ENCODE data around the gene MTCL1.

MTCL1 gene

GRCh38 chr18:8802017-8802672, 96.8 kb downstream of the MTCL1 start:
- Histone ChIP-seq H3K36me3 (ENCODE audit: insufficient read depth) (no peaks in the 10 kb centered on the region), H3K4me3 (IDR thresholded peaks at IDR 0.05; ENCODE audit: insufficient read depth, low read depth, low read length) (no peak overlapping the region), H3K27ac (no peak overlapping the region), H3K9ac (no peak overlapping the region), H3K4me2 (no peak overlapping the region), H3K4me1 (ENCODE audit: low read depth, poor library complexity, severe bottlenecking) (no peaks in the 10 kb centered on the region), H3K79me2 (ENCODE audit: insufficient read depth, low read depth) (no peaks in the 10 kb centered on the region), H2AFZ (ENCODE audit: low read depth) (no peak overlapping the region), H3K27me3 (ENCODE audit: insufficient read depth, low read depth) (no peaks in the 10 kb centered on the region), H4K20me1 (ENCODE audit: insufficient read depth) (no peaks in the 10 kb centered on the region)
- TF ChIP-seq, protein P1, sequence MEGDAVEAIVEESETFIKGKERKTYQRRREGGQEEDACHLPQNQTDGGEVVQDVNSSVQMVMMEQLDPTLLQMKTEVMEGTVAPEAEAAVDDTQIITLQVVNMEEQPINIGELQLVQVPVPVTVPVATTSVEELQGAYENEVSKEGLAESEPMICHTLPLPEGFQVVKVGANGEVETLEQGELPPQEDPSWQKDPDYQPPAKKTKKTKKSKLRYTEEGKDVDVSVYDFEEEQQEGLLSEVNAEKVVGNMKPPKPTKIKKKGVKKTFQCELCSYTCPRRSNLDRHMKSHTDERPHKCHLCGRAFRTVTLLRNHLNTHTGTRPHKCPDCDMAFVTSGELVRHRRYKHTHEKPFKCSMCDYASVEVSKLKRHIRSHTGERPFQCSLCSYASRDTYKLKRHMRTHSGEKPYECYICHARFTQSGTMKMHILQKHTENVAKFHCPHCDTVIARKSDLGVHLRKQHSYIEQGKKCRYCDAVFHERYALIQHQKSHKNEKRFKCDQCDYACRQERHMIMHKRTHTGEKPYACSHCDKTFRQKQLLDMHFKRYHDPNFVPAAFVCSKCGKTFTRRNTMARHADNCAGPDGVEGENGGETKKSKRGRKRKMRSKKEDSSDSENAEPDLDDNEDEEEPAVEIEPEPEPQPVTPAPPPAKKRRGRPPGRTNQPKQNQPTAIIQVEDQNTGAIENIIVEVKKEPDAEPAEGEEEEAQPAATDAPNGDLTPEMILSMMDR (conservative IDR thresholded peaks at IDR 0.05; ENCODE audit: low read depth, low read length) = no peak

- H3K4me1 ChIP-seq (ENCODE audit: low read depth, poor library complexity, severe bottlenecking) = no peaks in the 10 kb centered on the region
- TF ChIP-seq, protein P1 (conservative IDR thresholded peaks at IDR 0.05; ENCODE audit: low read depth, low read length) = no peak
- no peak overlapping the region for H2AFZ ChIP-seq (ENCODE audit: low read depth)
- H3K9ac ChIP-seq = no peak overlapping the region
- H4K20me1 ChIP-seq (ENCODE audit: insufficient read depth) = no peaks in the 10 kb centered on the region
- no peak overlapping the region for H3K4me2 ChIP-seq
- no peak overlapping the region for H3K4me3 ChIP-seq (IDR thresholded peaks at IDR 0.05; ENCODE audit: insufficient read depth, low read depth, low read length)
- H3K79me2 ChIP-seq (ENCODE audit: insufficient read depth, low read depth) = no peaks in the 10 kb centered on the region
- H3K27me3 ChIP-seq (ENCODE audit: insufficient read depth, low read depth) = no peaks in the 10 kb centered on the region
- H3K36me3 ChIP-seq (ENCODE audit: insufficient read depth) = no peaks in the 10 kb centered on the region
- no peak overlapping the region for H3K27ac ChIP-seq
Measured at GRCh38 chr18:8803063-8803795, 97.9 kb downstream of the MTCL1 start.

GRCh38 chr18:8803957-8804356, 98.6 kb downstream of the MTCL1 start:
- Histone ChIP-seq H3K27ac (no peak overlapping the region), H3K9ac (no peak overlapping the region), H3K27me3 (ENCODE audit: insufficient read depth, low read depth) (no peaks in the 10 kb centered on the region), H2AFZ (ENCODE audit: low read depth) (no peak overlapping the region), H3K4me3 (IDR thresholded peaks at IDR 0.05; ENCODE audit: insufficient read depth, low read depth, low read length) (no peak overlapping the region), H3K36me3 (ENCODE audit: insufficient read depth) (no peaks in the 10 kb centered on the region), H3K79me2 (ENCODE audit: insufficient read depth, low read depth) (no peaks in the 10 kb centered on the region), H4K20me1 (ENCODE audit: insufficient read depth) (no peaks in the 10 kb centered on the region), H3K4me1 (ENCODE audit: low read depth, poor library complexity, severe bottlenecking) (no peaks in the 10 kb centered on the region), H3K4me2 (no peak overlapping the region)
- TF ChIP-seq, protein P1 (conservative IDR thresholded peaks at IDR 0.05; ENCODE audit: low read depth, low read length) = no peak

DNA sequence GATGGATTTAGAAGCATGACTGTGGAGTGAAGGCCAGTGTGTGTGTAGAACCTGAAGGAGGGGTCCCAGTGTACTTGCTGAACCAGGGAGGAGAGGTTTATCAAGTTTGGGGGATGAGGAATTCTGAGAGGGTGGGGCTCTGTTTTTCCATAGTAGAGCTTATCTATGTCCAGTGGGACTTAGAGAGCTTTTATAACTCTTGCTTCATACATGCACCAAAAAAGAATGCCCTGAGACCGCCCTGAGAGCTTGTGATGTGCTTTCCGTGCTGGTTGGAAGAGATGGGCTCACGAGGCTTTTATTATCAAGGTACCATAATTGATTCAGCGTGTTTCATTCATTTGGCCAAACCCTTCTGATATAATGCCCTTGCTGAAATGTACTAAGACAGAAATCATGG, 100.2 kb downstream of the MTCL1 start:
- no peak overlapping the region for H2AFZ ChIP-seq (ENCODE audit: low read depth)
- TF ChIP-seq, protein P1 (conservative IDR thresholded peaks at IDR 0.05; ENCODE audit: low read depth, low read length) = no peak
- no peaks in the 10 kb centered on the region for H3K36me3 ChIP-seq (ENCODE audit: insufficient read depth)
- no peaks in the 10 kb centered on the region for H3K79me2 ChIP-seq (ENCODE audit: insufficient read depth, low read depth)
- H3K27ac ChIP-seq = no peak overlapping the region
- no peak overlapping the region for H3K4me3 ChIP-seq (IDR thresholded peaks at IDR 0.05; ENCODE audit: insufficient read depth, low read depth, low read length)
- H3K4me2 ChIP-seq = no peak overlapping the region
- no peak overlapping the region for H3K9ac ChIP-seq
- H3K4me1 ChIP-seq (ENCODE audit: low read depth, poor library complexity, severe bottlenecking) = no peaks in the 10 kb centered on the region
- H4K20me1 ChIP-seq (ENCODE audit: insufficient read depth) = no peaks in the 10 kb centered on the region
- no peaks in the 10 kb centered on the region for H3K27me3 ChIP-seq (ENCODE audit: insufficient read depth, low read depth)

Measured in KMS-11 (cell line).